ENCODE data around the gene PGR. TPM values are rescaled to one million over a fixed set of nuclear protein-coding genes. Genes with fewer than 3 reads are reported as not detected.

PGR gene
- polyA plus RNA-seq, 2 of the 4 experiments (the other 2 are of a cell fraction): not detected

DNA sequence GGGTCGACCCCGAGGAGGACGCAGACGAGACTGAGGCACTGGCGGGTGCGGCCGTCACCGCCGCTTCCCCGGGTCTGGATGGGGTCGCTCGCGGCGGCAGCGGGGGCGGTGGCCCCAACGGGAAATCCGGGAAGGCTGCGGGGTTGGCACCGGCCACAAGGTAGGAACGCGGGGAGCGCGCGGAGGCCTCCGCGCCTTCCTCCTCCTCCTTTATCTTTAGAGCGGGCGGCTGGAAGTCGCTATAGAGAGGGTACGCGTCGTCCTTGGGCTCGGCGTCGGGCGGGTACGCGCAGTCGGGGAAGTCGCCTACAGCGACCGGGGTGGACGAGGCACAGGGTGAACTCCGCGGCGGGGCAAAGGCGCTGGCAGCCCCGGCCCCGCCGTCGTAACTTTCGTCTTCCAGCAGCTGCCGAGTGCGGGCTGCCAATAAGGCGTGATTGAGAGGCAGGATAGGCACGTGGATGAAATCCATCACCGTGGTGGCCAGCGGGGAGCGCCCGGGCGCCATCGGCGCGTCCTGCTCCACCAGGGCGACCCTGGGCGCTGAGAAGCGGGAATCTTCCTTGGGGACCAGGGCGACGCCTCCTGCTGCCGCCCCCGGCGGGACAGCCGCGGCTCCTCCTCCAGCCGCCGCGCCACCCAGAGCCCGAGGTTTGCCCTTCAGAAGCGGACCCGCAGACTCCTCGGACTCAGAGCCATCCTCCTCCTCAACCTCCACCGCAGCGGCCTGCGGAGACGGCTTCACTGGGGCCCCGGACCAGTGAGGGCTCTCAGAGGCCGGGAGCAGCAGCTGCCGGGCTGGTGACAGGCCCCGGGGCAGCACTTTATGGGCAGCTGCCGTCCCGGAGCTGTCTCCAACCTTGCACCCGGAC, 1.7 kb downstream of the PGR start:
- ChIA-PET CTCF (no interaction called here), POLR2A (no interaction called here)
- Histone ChIP-seq H3K4me3 (peak overlapping the region; percentile 47), H3K9me3 (no peaks in the 10 kb centered on the region; the same call in 2 of the 3 replicates), H3K27ac (no peak overlapping the region), H3K4me1 (0 out of 3 replicates have a peak, but pooled peaks cover 6% of the 10 kb centered on the region), H3K4me2 (peak overlapping the region; percentile 88)
- TF ChIP-seq, protein P1, sequence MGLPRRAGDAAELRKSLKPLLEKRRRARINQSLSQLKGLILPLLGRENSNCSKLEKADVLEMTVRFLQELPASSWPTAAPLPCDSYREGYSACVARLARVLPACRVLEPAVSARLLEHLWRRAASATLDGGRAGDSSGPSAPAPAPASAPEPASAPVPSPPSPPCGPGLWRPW (IDR thresholded peaks at IDR 0.05): no peak
- TF ChIP-seq HDAC2 (IDR thresholded peaks at IDR 0.05) (no peak), HOXB13 (CRISPR knock-in tag; IDR thresholded peaks at IDR 0.05; ENCODE audit: low read depth) (no peak), GATA3 (IDR thresholded peaks at IDR 0.05; ENCODE audit: borderline replicate concordance) (no peak)
- TF ChIP-seq, protein P2, sequence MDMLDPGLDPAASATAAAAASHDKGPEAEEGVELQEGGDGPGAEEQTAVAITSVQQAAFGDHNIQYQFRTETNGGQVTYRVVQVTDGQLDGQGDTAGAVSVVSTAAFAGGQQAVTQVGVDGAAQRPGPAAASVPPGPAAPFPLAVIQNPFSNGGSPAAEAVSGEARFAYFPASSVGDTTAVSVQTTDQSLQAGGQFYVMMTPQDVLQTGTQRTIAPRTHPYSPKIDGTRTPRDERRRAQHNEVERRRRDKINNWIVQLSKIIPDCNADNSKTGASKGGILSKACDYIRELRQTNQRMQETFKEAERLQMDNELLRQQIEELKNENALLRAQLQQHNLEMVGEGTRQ (IDR thresholded peaks at IDR 0.05): no peak
- TF ChIP-seq, protein P3, sequence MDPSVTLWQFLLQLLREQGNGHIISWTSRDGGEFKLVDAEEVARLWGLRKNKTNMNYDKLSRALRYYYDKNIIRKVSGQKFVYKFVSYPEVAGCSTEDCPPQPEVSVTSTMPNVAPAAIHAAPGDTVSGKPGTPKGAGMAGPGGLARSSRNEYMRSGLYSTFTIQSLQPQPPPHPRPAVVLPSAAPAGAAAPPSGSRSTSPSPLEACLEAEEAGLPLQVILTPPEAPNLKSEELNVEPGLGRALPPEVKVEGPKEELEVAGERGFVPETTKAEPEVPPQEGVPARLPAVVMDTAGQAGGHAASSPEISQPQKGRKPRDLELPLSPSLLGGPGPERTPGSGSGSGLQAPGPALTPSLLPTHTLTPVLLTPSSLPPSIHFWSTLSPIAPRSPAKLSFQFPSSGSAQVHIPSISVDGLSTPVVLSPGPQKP (IDR thresholded peaks at IDR 0.05; ENCODE audit: low read depth, low read length): no peak
- TF ChIP-seq, protein P4, sequence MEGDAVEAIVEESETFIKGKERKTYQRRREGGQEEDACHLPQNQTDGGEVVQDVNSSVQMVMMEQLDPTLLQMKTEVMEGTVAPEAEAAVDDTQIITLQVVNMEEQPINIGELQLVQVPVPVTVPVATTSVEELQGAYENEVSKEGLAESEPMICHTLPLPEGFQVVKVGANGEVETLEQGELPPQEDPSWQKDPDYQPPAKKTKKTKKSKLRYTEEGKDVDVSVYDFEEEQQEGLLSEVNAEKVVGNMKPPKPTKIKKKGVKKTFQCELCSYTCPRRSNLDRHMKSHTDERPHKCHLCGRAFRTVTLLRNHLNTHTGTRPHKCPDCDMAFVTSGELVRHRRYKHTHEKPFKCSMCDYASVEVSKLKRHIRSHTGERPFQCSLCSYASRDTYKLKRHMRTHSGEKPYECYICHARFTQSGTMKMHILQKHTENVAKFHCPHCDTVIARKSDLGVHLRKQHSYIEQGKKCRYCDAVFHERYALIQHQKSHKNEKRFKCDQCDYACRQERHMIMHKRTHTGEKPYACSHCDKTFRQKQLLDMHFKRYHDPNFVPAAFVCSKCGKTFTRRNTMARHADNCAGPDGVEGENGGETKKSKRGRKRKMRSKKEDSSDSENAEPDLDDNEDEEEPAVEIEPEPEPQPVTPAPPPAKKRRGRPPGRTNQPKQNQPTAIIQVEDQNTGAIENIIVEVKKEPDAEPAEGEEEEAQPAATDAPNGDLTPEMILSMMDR (IDR thresholded peaks at IDR 0.05): no peak
- 3% methylated on average over 17 of the region's 93 CpGs for WGBS (ENCODE audit: missing lambda C conversion rate)
- no peak for FAIRE-seq
- peak; percentile 52 to 72; a peak in 5 of 6 replicates for ATAC-seq
- no peak for DNase-seq (ENCODE audit: low read depth in 1 of 2, low spot score in 1 of 2)

DNA sequence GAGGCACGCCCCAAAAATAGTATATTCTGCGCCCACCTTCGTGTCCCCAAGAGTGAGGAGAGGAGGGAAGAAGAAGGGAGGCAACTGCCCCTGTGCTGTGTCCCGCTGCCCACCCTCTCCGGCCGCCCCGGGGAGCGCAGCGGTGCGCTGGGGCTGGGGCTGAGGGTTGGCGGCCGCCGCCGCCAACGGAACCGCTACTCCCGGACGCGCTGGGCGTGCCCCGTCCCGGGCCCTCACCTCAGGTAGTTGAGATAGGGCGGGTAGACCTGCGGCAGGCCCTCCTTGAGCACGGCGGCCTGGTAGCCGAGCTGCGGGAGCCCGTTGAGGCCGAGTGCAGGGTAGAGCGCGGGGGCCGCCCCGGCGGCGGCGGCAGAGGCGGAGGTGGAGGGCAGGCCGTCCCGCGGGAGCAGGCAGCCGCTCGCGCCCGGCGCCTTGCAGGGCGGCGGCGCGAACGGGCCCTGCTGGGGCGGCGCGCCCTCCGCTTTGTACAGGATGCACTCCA, 2.4 kb downstream of the PGR start:
- H3K4me2 ChIP-seq: peak overlapping the region; percentile 88

More for the DNA sequence above, 2.4 kb downstream of the PGR start:
- Histone ChIP-seq H3K4me1 (0 out of 3 replicates have a peak, but pooled peaks cover 6% of the 10 kb centered on the region), H3K27ac (no peak overlapping the region), H3K9me3 (no peaks in the 10 kb centered on the region; the same call in 2 of the 3 replicates), H3K4me3 (peak overlapping the region; percentile 47)
- CTCF ChIA-PET: no interaction called here
- TF ChIP-seq NPAS2 (CRISPR knock-in tag; IDR thresholded peaks at IDR 0.05; ENCODE audit: borderline replicate concordance): no peak
- no peak for TF ChIP-seq POLR2AphosphoS2 (conservative IDR thresholded peaks at IDR 0.05; ENCODE audit: low read length)
- TF ChIP-seq CEBPB (IDR thresholded peaks at IDR 0.05): no peak
- TF ChIP-seq, protein P5, sequence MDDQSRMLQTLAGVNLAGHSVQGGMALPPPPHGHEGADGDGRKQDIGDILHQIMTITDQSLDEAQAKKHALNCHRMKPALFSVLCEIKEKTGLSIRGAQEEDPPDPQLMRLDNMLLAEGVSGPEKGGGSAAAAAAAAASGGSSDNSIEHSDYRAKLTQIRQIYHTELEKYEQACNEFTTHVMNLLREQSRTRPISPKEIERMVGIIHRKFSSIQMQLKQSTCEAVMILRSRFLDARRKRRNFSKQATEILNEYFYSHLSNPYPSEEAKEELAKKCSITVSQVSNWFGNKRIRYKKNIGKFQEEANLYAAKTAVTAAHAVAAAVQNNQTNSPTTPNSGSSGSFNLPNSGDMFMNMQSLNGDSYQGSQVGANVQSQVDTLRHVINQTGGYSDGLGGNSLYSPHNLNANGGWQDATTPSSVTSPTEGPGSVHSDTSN (IDR thresholded peaks at IDR 0.05): no peak
- no peak for TF ChIP-seq TFCP2L1 (CRISPR knock-in tag; IDR thresholded peaks at IDR 0.05)
- TF ChIP-seq SREBF2 (IDR thresholded peaks at IDR 0.05): no peak
- TF ChIP-seq, protein P6, sequence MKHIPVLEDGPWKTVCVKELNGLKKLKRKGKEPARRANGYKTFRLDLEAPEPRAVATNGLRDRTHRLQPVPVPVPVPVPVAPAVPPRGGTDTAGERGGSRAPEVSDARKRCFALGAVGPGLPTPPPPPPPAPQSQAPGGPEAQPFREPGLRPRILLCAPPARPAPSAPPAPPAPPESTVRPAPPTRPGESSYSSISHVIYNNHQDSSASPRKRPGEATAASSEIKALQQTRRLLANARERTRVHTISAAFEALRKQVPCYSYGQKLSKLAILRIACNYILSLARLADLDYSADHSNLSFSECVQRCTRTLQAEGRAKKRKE (CRISPR knock-in tag; IDR thresholded peaks at IDR 0.05; ENCODE audit: low read depth): no peak
- no peak for TF ChIP-seq EHF (CRISPR knock-in tag; IDR thresholded peaks at IDR 0.05)
- TF ChIP-seq FOSL2 (IDR thresholded peaks at IDR 0.05): no peak
- no peak for TF ChIP-seq FOSL2 (CRISPR knock-in tag; IDR thresholded peaks at IDR 0.05)
- TF ChIP-seq, protein P7, sequence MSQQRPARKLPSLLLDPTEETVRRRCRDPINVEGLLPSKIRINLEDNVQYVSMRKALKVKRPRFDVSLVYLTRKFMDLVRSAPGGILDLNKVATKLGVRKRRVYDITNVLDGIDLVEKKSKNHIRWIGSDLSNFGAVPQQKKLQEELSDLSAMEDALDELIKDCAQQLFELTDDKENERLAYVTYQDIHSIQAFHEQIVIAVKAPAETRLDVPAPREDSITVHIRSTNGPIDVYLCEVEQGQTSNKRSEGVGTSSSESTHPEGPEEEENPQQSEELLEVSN (IDR thresholded peaks at IDR 0.05; ENCODE audit: borderline replicate concordance, low read depth): no peak
- peak; percentile 69 for TF ChIP-seq RNF2 (IDR thresholded peaks at IDR 0.05; ENCODE audit: borderline replicate concordance, low read depth)
- no peak for TF ChIP-seq PHF8 (IDR thresholded peaks at IDR 0.05; ENCODE audit: borderline replicate concordance, low read depth)
- TF ChIP-seq NR3C1 (IDR thresholded peaks at IDR 0.05): no peak
- TF ChIP-seq RCOR1 (IDR thresholded peaks at IDR 0.05; ENCODE audit: low read depth, low read length): no peak
- peak; percentile 80; the same call in 1 of the 2 replicates for TF ChIP-seq CBX8 (IDR thresholded peaks at IDR 0.05)
- no peak for DNase-seq (ENCODE audit: low read depth in 1 of 2, low spot score in 1 of 2)
- FAIRE-seq: no peak
- 0% methylated on average over 5 of the region's 55 CpGs for WGBS (ENCODE audit: missing lambda C conversion rate)
- ATAC-seq: peak; percentile 55 to 75
- POLR2A ChIA-PET: no interaction called here
